GM23248 (cell line): ENCODE results near the gene STAT1.

Experiments used
- EZH2 ChIP-seq: fragments of 200-600 bp; sonication (generic); IDR thresholded peaks from 2 replicates; pipeline ENCODE4 v1.6.1; 2018; ENCODE audit warnings: antibody characterized with exemption, mild to moderate bottlenecking; ENCODE audit not compliant: insufficient read depth, poor library complexity, severe bottlenecking
- EZH2phosphoT487 ChIP-seq: fragments of 200-600 bp; sonication (generic); IDR thresholded peaks from 2 replicates; pipeline ENCODE4 v1.6.1; 2018; ENCODE audit warnings: antibody characterized with exemption, moderate library complexity, mild to moderate bottlenecking, low read depth; ENCODE audit not compliant: insufficient read depth

GRCh38 chr2:191018643-191019119, 4.7 kb upstream of the STAT1 start:
- TF ChIP-seq EZH2 (no peak), EZH2phosphoT487 (no peak)
